ENCODE results near the gene MED1. TPM values are rescaled to one million over a fixed set of nuclear protein-coding genes. Genes with fewer than 3 reads are reported as not detected.

The MED1 gene
- total RNA-seq, 1 experiment from 2014 or later = 35.7 TPM

- Histone ChIP-seq H3K4me2 (no peak overlapping the region), H3K4me1 (replicated peaks; ENCODE audit: insufficient read depth) (no peaks in the 10 kb centered on the region), H3K27me3 (ENCODE audit: insufficient read depth, low read depth) (no peaks in the 10 kb centered on the region), H3K9me3 (ENCODE audit: insufficient read depth, low read depth) (no peaks in the 10 kb centered on the region), H3K9me2 (ENCODE audit: insufficient read depth) (no peaks in the 10 kb centered on the region), H3K36me3 (ENCODE audit: low read depth) (no peaks in the 10 kb centered on the region), H3K4me3 (no peak overlapping the region), H3K27ac (no peak overlapping the region), H3F3A (ENCODE audit: insufficient read depth, low read depth) (peaks cover 3% of the 10 kb centered on the region; the same call in 1 of the 2 replicates), H3K79me2 (ENCODE audit: low read depth) (0 out of 2 replicates have a peak, but pooled peaks cover 3% of the 10 kb centered on the region), H4K20me1 (ENCODE audit: insufficient read depth) (0 out of 2 replicates have a peak, but pooled peaks cover 7% of the 10 kb centered on the region), H2AFZ (no peak overlapping the region)
- no peak for DNase-seq
- ChIA-PET CTCF (interaction anchor here (0.6 kb wide), 1 partner anchor 225 kb away, joined by 4 read pairs; no protein-coding TSS in a partner anchor), POLR2A (ENCODE audit: unreplicated experiment) (no interaction called here)
- no TSS peak for BruUV-seq (replicated peaks)
- intact Hi-C loops (cut with micrococcal nuclease; ENCODE audit: unreplicated experiment) = no loop called here
- TF ChIP-seq EZH2 (IDR thresholded peaks at IDR 0.05; ENCODE audit: low read depth) (no peak), CTCF (conservative IDR thresholded peaks at IDR 0.05) (no peak)
Measured at GRCh38 chr17:39391448-39391847, 59.6 kb downstream of the MED1 start.

GRCh38 chr17:39385040-39385439, 66.0 kb downstream of the MED1 start:
- no peaks in the 10 kb centered on the region for H3K4me1 ChIP-seq (replicated peaks; ENCODE audit: insufficient read depth)
- H3K27me3 ChIP-seq (ENCODE audit: insufficient read depth, low read depth) = no peaks in the 10 kb centered on the region
- peaks cover 3% of the 10 kb centered on the region; the same call in 1 of the 2 replicates for H3F3A ChIP-seq (ENCODE audit: insufficient read depth, low read depth)
- no peak overlapping the region for H3K4me3 ChIP-seq
- H4K20me1 ChIP-seq (ENCODE audit: insufficient read depth) = peaks cover 17% of the 10 kb centered on the region; the same call in 1 of the 2 replicates
- intact Hi-C loops (cut with micrococcal nuclease; ENCODE audit: unreplicated experiment) = no loop called here
- ChIA-PET CTCF (no interaction called here), POLR2A (ENCODE audit: unreplicated experiment) (interaction anchor here (0.6 to 0.8 kb wide), 2 partner anchors 76 to 267 kb away, joined by 3 to 4 read pairs; no protein-coding TSS in a partner anchor)
- no peak overlapping the region for H3K4me2 ChIP-seq
- H3K36me3 ChIP-seq (ENCODE audit: low read depth) = no peaks in the 10 kb centered on the region
- DNase-seq = no peak
- no peaks in the 10 kb centered on the region for H3K79me2 ChIP-seq (ENCODE audit: low read depth)
- TF ChIP-seq CTCF (conservative IDR thresholded peaks at IDR 0.05) = no peak
- TF ChIP-seq EZH2 (IDR thresholded peaks at IDR 0.05; ENCODE audit: low read depth) = no peak
- H3K9me3 ChIP-seq (ENCODE audit: insufficient read depth, low read depth) = no peaks in the 10 kb centered on the region
- no peak overlapping the region for H2AFZ ChIP-seq
- no peaks in the 10 kb centered on the region for H3K9me2 ChIP-seq (ENCODE audit: insufficient read depth)
- no TSS peak for BruUV-seq (replicated peaks)
- H3K27ac ChIP-seq = no peak overlapping the region

GRCh38 chr17:39380144-39380543, 70.9 kb downstream of the MED1 start:
- no peaks in the 10 kb centered on the region for H3K9me2 ChIP-seq (ENCODE audit: insufficient read depth)
- intact Hi-C loops (cut with micrococcal nuclease; ENCODE audit: unreplicated experiment) = no loop called here
- no peak overlapping the region for H2AFZ ChIP-seq
- DNase-seq = no peak
- no peak overlapping the region for H3K4me3 ChIP-seq
- no peaks in the 10 kb centered on the region for H3K9me3 ChIP-seq (ENCODE audit: insufficient read depth, low read depth)
- TF ChIP-seq EZH2 (IDR thresholded peaks at IDR 0.05; ENCODE audit: low read depth) (no peak), CTCF (conservative IDR thresholded peaks at IDR 0.05) (no peak)
- no peaks in the 10 kb centered on the region for H3K79me2 ChIP-seq (ENCODE audit: low read depth)
- no TSS peak for BruUV-seq (replicated peaks)
- H3K4me2 ChIP-seq = no peak overlapping the region
- POLR2A ChIA-PET (ENCODE audit: unreplicated experiment) = no interaction called here
- no peaks in the 10 kb centered on the region for H3F3A ChIP-seq (ENCODE audit: insufficient read depth, low read depth)
- H3K4me1 ChIP-seq (replicated peaks; ENCODE audit: insufficient read depth) = no peaks in the 10 kb centered on the region
- H3K27me3 ChIP-seq (ENCODE audit: insufficient read depth, low read depth) = no peaks in the 10 kb centered on the region
- H4K20me1 ChIP-seq (ENCODE audit: insufficient read depth) = peaks cover 20% of the 10 kb centered on the region
- CTCF ChIA-PET = no interaction called here
- H3K27ac ChIP-seq = no peak overlapping the region
- no peaks in the 10 kb centered on the region for H3K36me3 ChIP-seq (ENCODE audit: low read depth)
